AG04450 (cell line): ENCODE results near the gene CAPRIN1. TPM values are rescaled to one million over a fixed set of nuclear protein-coding genes. Genes with fewer than 3 reads are reported as not detected.
"Not testable (repeated sequence)": the region's sequence is repeated elsewhere in the genome, so short reads cannot be mapped to it uniquely, and the experiment has no call there.

Experiments used
- CTCF ChIA-PET: fragments of 300-600, 350-600 bp; formaldehyde crosslinking; extraction: SDS; loops from one replicate; lab custom pipeline; 2022; ENCODE audit warnings: antibody characterized with exemption, inconsistent platforms; lab: Charles Lee
- POLR2A ChIA-PET: fragments of 350-600 bp; formaldehyde crosslinking; extraction: SDS; loops from one replicate; lab custom pipeline; 2021; ENCODE audit warnings: antibody characterized with exemption, inconsistent platforms; lab: Yijun Ruan, JAX
- DNase-seq: peaks from one replicate; pipeline ENCODE4 v3.0.0-alpha.2; 2011; ENCODE audit warnings: low read depth, low spot score
- H3K27ac ChIP-seq: one replicate; pipeline ENCODE4 v1.5.1; 2012; ENCODE audit warnings: low read depth, low read length, control low read depth
- H3K27me3 ChIP-seq: one replicate; pipeline ENCODE4 v1.6.0; 2012; ENCODE audit warnings: low read length; ENCODE audit not compliant: control insufficient read depth, insufficient read depth
- H3K4me3 ChIP-seq: 2 replicates; pipeline ENCODE4 v1.5.1; 2011; ENCODE audit warnings: mild to moderate bottlenecking, low read depth, low read length, control low read depth
- H3K9me3 ChIP-seq: 2 replicates; pipeline ENCODE4 v1.5.1; 2012; ENCODE audit warnings: low read length; ENCODE audit not compliant: control insufficient read depth, insufficient read depth
- polyA plus RNA-seq: library from polyadenylated mRNA; depleted of rRNA; stranded (reverse); fragments of >200 nt; gene quantifications from 2 replicates; pipeline ENCODE4 v1.2.3, GENCODE V29; 2011
- TF ChIP-seq, protein P1 (sequence below): IDR thresholded peaks from 2 replicates; pipeline ENCODE4 v1.5.1; 2011; ENCODE audit warnings: low read depth, low read length, control low read depth, inconsistent platforms

The CAPRIN1 gene
- polyA plus RNA-seq, 1 experiment, result 251 TPM

DNA sequence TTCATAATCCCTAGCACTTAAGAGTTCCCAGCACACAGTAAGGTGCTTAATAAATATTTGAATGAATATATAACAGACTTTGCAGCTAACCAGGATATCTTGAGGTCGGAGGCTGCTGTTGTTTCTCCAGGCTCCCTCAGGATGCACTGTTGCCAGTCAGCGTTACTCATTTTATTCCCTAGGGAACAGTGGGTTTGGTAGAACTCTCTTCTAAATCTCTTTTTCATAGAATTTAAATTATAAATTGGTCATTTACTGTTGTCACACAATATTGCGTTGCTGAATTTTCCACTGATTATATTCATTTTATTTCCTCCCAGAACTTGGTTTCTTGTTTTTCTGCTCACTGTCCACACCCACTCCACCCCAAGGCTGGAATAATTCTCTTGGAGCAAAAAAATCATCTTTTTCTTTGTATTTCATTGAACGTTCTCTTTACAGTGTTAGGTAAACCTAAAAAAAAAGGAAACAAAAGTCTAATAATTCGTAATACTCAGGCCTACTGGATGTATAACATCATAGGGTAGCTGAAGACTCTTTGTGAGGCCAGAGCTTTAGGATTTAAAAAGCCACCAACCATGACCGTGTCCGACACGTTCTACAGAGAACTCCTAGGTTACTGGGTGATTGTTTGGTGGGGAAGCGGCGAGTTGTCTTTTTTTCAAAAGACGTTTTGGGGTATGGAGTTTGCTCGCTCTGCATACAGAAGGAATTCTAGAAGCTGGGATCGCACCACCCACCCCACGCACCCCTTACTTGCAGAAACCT is 766 bp upstream of the CAPRIN1 start:
- ChIA-PET POLR2A (interaction anchor here (0.8 to 2.0 kb wide), 5 partner anchors 11 to 55 kb away, joined by 3 to 16 read pairs (median 4); partner anchors contain the start of gene NAT10), CTCF (interaction anchor here (1.6 kb wide), 1 partner anchor 193 kb away, joined by 5 read pairs; no protein-coding TSS in a partner anchor)
- no peaks in the 10 kb centered on the region for H3K27me3 ChIP-seq
- no peak for DNase-seq
- peak overlapping the region; percentile 99 for H3K27ac ChIP-seq
- H3K4me3 ChIP-seq, result peak overlapping the region; percentile 82
- TF ChIP-seq, protein P1, sequence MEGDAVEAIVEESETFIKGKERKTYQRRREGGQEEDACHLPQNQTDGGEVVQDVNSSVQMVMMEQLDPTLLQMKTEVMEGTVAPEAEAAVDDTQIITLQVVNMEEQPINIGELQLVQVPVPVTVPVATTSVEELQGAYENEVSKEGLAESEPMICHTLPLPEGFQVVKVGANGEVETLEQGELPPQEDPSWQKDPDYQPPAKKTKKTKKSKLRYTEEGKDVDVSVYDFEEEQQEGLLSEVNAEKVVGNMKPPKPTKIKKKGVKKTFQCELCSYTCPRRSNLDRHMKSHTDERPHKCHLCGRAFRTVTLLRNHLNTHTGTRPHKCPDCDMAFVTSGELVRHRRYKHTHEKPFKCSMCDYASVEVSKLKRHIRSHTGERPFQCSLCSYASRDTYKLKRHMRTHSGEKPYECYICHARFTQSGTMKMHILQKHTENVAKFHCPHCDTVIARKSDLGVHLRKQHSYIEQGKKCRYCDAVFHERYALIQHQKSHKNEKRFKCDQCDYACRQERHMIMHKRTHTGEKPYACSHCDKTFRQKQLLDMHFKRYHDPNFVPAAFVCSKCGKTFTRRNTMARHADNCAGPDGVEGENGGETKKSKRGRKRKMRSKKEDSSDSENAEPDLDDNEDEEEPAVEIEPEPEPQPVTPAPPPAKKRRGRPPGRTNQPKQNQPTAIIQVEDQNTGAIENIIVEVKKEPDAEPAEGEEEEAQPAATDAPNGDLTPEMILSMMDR, result no peak
- H3K9me3 ChIP-seq, result peaks cover 3% of the 10 kb centered on the region; the same call in 1 of the 2 replicates

DNA sequence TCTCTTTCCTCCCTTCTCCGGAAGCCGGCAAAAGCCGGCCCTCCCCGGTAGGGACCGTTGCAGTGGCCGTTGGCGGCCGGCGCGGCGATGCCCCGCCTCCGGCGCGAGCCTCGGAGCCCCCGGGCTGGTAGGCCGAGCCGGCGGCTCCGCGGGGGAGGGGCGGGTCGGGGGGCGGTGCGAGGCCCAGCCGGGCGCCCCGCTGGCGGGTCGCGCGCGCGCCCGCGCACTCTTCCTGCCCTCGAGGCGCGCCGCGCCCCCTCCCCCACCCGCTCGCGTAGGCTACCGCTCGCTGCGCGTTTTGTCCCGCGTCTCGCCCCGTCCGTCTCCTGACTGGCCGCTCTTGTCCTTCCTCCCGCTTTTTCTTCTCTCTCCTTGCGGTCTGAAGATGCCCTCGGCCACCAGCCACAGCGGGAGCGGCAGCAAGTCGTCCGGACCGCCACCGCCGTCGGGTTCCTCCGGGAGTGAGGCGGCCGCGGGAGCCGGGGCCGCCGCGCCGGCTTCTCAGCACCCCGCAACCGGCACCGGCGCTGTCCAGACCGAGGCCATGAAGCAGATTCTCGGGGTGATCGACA is 591 bp downstream of the CAPRIN1 start:
- CTCF ChIA-PET, result no interaction called here

DNA sequence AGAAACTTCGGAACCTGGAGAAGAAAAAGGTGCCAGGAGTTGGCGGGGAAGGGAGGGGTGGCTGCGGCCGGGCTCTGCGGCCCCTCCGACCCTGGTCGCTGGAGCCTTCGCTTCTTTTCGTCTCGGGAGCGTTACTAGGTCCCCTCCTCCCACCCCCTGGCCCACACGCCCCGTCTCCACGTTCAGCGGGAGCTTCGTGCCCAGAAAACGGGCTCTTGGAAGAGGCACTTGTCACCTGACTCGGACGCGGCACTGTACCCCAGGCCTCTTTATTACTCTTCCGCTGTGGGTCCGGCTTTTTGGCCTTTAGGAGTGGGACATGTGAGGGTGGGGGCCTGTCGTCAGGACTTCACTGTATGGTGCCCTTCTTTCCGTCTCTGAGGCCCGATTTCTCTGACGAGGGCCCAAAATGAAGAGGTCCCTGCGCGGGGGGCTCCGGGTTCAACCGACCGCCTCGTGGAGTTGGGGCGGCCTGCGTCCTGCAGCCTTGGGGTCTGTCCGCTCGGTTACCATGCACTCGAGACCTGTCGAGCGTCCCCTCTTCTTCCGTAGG is 1.2 kb downstream of the CAPRIN1 start:
- CTCF ChIA-PET, result interaction anchor here (0.6 kb wide), 1 partner anchor 41 kb away, joined by 4 read pairs; no protein-coding TSS in a partner anchor
- no peaks in the 10 kb centered on the region for H3K27me3 ChIP-seq
- no peak for DNase-seq
- TF ChIP-seq, protein P1, result no peak
- POLR2A ChIA-PET, result interaction anchor here (0.6 to 2.0 kb wide), 4 partner anchors 52 to 375 kb away, joined by 3 to 16 read pairs (median 3); partner anchors contain the start of gene NAT10
- peak overlapping the region; percentile 91 for H3K4me3 ChIP-seq
- H3K9me3 ChIP-seq, result peaks cover 3% of the 10 kb centered on the region; the same call in 1 of the 2 replicates
- H3K27ac ChIP-seq, result peak overlapping the region; percentile 85

More for the DNA sequence above, 591 bp downstream of the CAPRIN1 start:
- H3K9me3 ChIP-seq, result peaks cover 3% of the 10 kb centered on the region; the same call in 1 of the 2 replicates
- peak overlapping the region; percentile 91 for H3K4me3 ChIP-seq
- POLR2A ChIA-PET, result interaction anchor here (1.1 to 2.0 kb wide), 4 partner anchors 11 to 54 kb away, joined by 4 to 16 read pairs (median 4); partner anchors contain the start of gene NAT10
- DNase-seq, result peak; percentile 57
- H3K27ac ChIP-seq, result peak overlapping the region; percentile 99
- no peaks in the 10 kb centered on the region for H3K27me3 ChIP-seq
- TF ChIP-seq, protein P1, result no peak

DNA sequence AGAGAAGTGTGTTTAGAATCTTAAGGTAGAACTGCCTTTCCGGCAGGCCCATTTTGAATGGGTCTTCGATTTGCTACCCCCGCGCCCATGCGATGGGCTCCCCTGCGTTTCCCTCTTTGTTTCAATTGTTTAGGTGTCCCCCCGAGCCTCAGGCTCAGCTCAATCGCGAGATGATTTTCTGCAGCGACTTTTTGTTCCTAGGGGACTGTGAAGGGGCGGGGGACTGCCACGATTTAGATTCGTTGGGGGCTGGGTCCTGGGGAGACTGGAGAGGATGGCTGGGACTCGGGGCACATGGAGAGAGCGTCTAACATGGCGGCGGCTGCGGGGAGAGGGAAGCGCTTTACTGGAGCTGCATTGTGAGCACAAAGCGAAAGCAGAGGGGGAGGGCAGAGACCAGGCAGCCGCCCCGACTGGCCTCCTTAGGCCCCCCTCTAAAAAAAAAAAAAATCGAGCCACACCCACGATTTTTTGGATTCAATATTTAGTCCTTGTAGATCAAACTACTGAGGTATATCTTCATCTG is 1.7 kb downstream of the CAPRIN1 start:
- peak overlapping the region; percentile 91 for H3K4me3 ChIP-seq
- ChIA-PET CTCF (interaction anchor here (0.6 kb wide), 1 partner anchor 40 kb away, joined by 4 read pairs; no protein-coding TSS in a partner anchor), POLR2A (interaction anchor here (0.6 to 1.0 kb wide), 3 partner anchors 52 to 374 kb away, joined by 3 read pairs; no protein-coding TSS in a partner anchor)
- peaks cover 3% of the 10 kb centered on the region; the same call in 1 of the 2 replicates for H3K9me3 ChIP-seq
- DNase-seq, result peak; percentile 46
- peak overlapping the region; percentile 85 for H3K27ac ChIP-seq
- no peaks in the 10 kb centered on the region for H3K27me3 ChIP-seq
- TF ChIP-seq, protein P1, result no peak

DNA sequence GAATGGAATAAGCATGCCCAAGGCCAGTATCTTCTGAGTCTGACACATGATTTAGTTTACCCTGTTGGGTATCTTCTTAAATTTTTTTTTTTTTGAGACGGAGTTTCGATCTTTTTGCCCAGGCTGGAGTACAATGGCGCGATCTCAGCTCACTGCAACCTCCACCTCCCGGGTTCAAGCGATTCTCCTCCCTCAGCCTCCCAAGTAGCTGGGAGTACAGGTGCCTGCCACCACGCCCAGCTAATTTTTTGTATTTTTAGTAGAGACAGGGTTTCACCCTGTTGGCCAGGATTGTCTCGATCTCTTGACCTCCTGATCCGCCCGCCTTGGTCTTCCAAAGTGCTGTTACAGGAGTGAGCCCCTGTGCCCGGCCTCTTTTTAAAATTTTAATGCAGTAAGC is 2.8 kb downstream of the CAPRIN1 start:
- CTCF ChIA-PET, POLR2A ChIA-PET, H3K9me3 ChIP-seq, H3K27ac ChIP-seq, DNase-seq, H3K27me3 ChIP-seq: not testable (repeated sequence)
- peak overlapping the region; percentile 91 for H3K4me3 ChIP-seq
